Breast epithelium (tissue), 4 donors: ENCODE measurements around the gene USP3. TPM values are rescaled to one million over a fixed set of nuclear protein-coding genes. Genes with fewer than 3 reads are reported as not detected.

ENCODE experiments used
- DNase-seq, 2 donors: peaks; one replicate each; pipeline ENCODE4 v3.0.0-alpha.2; 2019; ENCODE audit warnings: low spot score in 2 of 2
- H3K27ac ChIP-seq, 2 donors: fragments of 200-600 bp; sonication (generic) in 1 of 2; one replicate each; pipeline ENCODE4 v1.5.1; 2016 to 2019; ENCODE audit warnings: mild to moderate bottlenecking in 1 of 2
- H3K27me3 ChIP-seq, 2 donors: fragments of 200-600 bp; sonication (generic) in 1 of 2; one replicate each; pipeline versions ENCODE4 v1.5.1 to v1.6.0; 2017 to 2019; ENCODE audit warnings: control low read depth in 1 of 2, mild to moderate bottlenecking in 1 of 2
- H3K36me3 ChIP-seq: fragments of 200-600 bp; one replicate; pipeline ENCODE4 v1.5.1; 2019
- H3K4me1 ChIP-seq, 2 donors: fragments of 200-600 bp; sonication (generic); one replicate each; pipeline ENCODE4 v1.5.1; 2016 to 2019; ENCODE audit warnings: control low read depth in 1 of 2
- H3K4me3 ChIP-seq, 3 donors: fragments of 200-600 bp; sonication (generic); 1 replicate in 2 of 3; 2 replicates in 1 of 3; pipeline ENCODE4 v1.5.1; 2016 to 2019; ENCODE audit warnings: mild to moderate bottlenecking in 3 of 3, moderate library complexity in 2 of 3
- H3K9me3 ChIP-seq, 2 donors: fragments of 200-600 bp; sonication (generic) in 1 of 2; one replicate each; pipeline ENCODE4 v1.5.1; 2016 to 2019; ENCODE audit warnings: control low read depth in 1 of 2
- CTCF ChIP-seq, 3 donors: fragments of 450-650 bp; IDR thresholded peaks; one replicate each; pipeline ENCODE4 v1.5.1; 2016 to 2017; ENCODE audit warnings: antibody characterized with exemption in 3 of 3, mild to moderate bottlenecking in 3 of 3, moderate library complexity in 3 of 3
- POLR2A ChIP-seq: fragments of 450-650 bp; IDR thresholded peaks from one replicate; pipeline ENCODE4 v1.6.1; 2016; ENCODE audit warnings: antibody characterized with exemption, mild to moderate bottlenecking, moderate library complexity
- POLR2AphosphoS5 ChIP-seq, 3 donors: sonication (generic); formaldehyde crosslinking; IDR thresholded peaks; one replicate each; pipeline ENCODE4 v1.6.1; 2017; ENCODE audit warnings: antibody characterized with exemption in 3 of 3
- intact Hi-C: fragments of 100-400 bp; cut with DNase I; formaldehyde crosslinking; loops from one replicate; pipeline ENCODE4 v1.15.1; 2023; ENCODE audit warnings: low total_unique reads
- total RNA-seq, 3 donors: library from RNA; depleted of rRNA; stranded (reverse); fragments of >200 nt; gene quantifications; one replicate each; pipeline ENCODE4 v1.1.0, GENCODE V29; 2016

USP3 gene
- total RNA-seq, 3 donors from 2014 or later, result 70.4 to 88.7 (median 76.7) TPM

GRCh38 chr15:63573533-63573932 lies 69.1 kb downstream of the USP3 start:
- Histone ChIP-seq H3K36me3 (peaks cover 5% of the 10 kb centered on the region), H3K9me3 (no peaks in the 10 kb centered on the region), H3K27me3 (no peaks in the 10 kb centered on the region), H3K4me3 (no peak overlapping the region), H3K4me1 (no peaks in the 10 kb centered on the region), H3K27ac (no peak overlapping the region)
- intact Hi-C loops, result no loop called here
- no peak for TF ChIP-seq POLR2AphosphoS5 (IDR thresholded peaks at IDR 0.05)
- no peak for TF ChIP-seq CTCF (IDR thresholded peaks at IDR 0.05)
- TF ChIP-seq POLR2A, result no peak
- no peak for DNase-seq

GRCh38 chr15:63575312-63575711 lies 70.9 kb downstream of the USP3 start:
- no peak for TF ChIP-seq POLR2AphosphoS5 (IDR thresholded peaks at IDR 0.05)
- no peak for TF ChIP-seq POLR2A
- no peak for TF ChIP-seq CTCF (IDR thresholded peaks at IDR 0.05)
- Histone ChIP-seq H3K4me3 (no peak overlapping the region), H3K4me1 (no peaks in the 10 kb centered on the region), H3K9me3 (no peaks in the 10 kb centered on the region), H3K27ac (no peak overlapping the region), H3K36me3 (peaks cover 5% of the 10 kb centered on the region), H3K27me3 (no peaks in the 10 kb centered on the region)
- intact Hi-C loops, result no loop called here
- DNase-seq, result no peak

- no peak overlapping the region for H3K4me3 ChIP-seq
- no peak overlapping the region for H3K27ac ChIP-seq
- no peaks in the 10 kb centered on the region for H3K9me3 ChIP-seq
- H3K27me3 ChIP-seq, result no peaks in the 10 kb centered on the region
- intact Hi-C loops, result no loop called here
- DNase-seq, result no peak
- TF ChIP-seq POLR2AphosphoS5 (IDR thresholded peaks at IDR 0.05) (no peak), POLR2A (no peak), CTCF (IDR thresholded peaks at IDR 0.05) (no peak)
- peaks cover 5% of the 10 kb centered on the region for H3K36me3 ChIP-seq
- no peaks in the 10 kb centered on the region for H3K4me1 ChIP-seq
Measured at GRCh38 chr15:63576441-63576840, 72.0 kb downstream of the USP3 start.

- intact Hi-C loops, result no loop called here
- TF ChIP-seq CTCF (IDR thresholded peaks at IDR 0.05), result no peak
- no peak for TF ChIP-seq POLR2A
- no peak for TF ChIP-seq POLR2AphosphoS5 (IDR thresholded peaks at IDR 0.05)
- no peaks in the 10 kb centered on the region for H3K27me3 ChIP-seq
- H3K9me3 ChIP-seq, result no peaks in the 10 kb centered on the region
- H3K27ac ChIP-seq, result no peak overlapping the region
- H3K36me3 ChIP-seq, result peaks cover 2% of the 10 kb centered on the region
- no peak for DNase-seq
- no peak overlapping the region for H3K4me3 ChIP-seq
- H3K4me1 ChIP-seq, result no peaks in the 10 kb centered on the region
Measured at GRCh38 chr15:63582179-63582578, 77.8 kb downstream of the USP3 start.

- H3K36me3 ChIP-seq, result peaks cover 2% of the 10 kb centered on the region
- H3K4me1 ChIP-seq, result no peaks in the 10 kb centered on the region
- no peaks in the 10 kb centered on the region for H3K27me3 ChIP-seq
- no peak for DNase-seq
- no peak overlapping the region for H3K4me3 ChIP-seq
- H3K9me3 ChIP-seq, result no peaks in the 10 kb centered on the region
- no peak overlapping the region for H3K27ac ChIP-seq
- intact Hi-C loops, result no loop called here
- TF ChIP-seq POLR2AphosphoS5 (IDR thresholded peaks at IDR 0.05), result no peak
- no peak for TF ChIP-seq POLR2A
- TF ChIP-seq CTCF (IDR thresholded peaks at IDR 0.05), result no peak
Measured at GRCh38 chr15:63582718-63583426, 78.5 kb downstream of the USP3 start.
